PC-3 (cell line): ENCODE data around the gene BID. TPM values are rescaled to one million over a fixed set of nuclear protein-coding genes. Genes with fewer than 3 reads are reported as not detected.

Source experiments
- ATAC-seq: fragments of 200-7000 bp; cut with Tn5 transposase; 2 replicates; pipeline ENCODE4 v1.9.1; 2020; ENCODE audit warnings: mild to moderate bottlenecking, moderate library complexity
- BruUV-seq: library from RNA; stranded (reverse); fragments of 400-500 nt; replicated peaks from 2 replicates; lab custom pipeline; 2021; lab: Mats Ljungman, UMichigan
- CTCF ChIA-PET: fragments of 300-600 bp; sonication (Branson Sonifier 250); formaldehyde crosslinking; loops from one replicate; lab custom pipeline; 2022; ENCODE audit warnings: antibody characterized with exemption; lab: Charles Lee
- POLR2A ChIA-PET: fragments of 300-600 bp; sonication (Branson Sonifier 250); formaldehyde crosslinking; loops from one replicate; lab custom pipeline; 2022; ENCODE audit warnings: antibody characterized with exemption; ENCODE audit not compliant: unreplicated experiment; lab: Charles Lee
- DNase-seq: peaks from one replicate; pipeline ENCODE4 v3.0.0-alpha.2; 2015
- H2AFZ ChIP-seq: fragments of 300-600 bp; sonication (generic); 2 replicates; pipeline ENCODE4 v1.6.0; 2016; ENCODE audit warnings: antibody characterized with exemption, low read length
- H3F3A ChIP-seq: fragments of 300-600 bp; sonication (generic); one replicate; pipeline ENCODE4 v1.6.0; 2017; ENCODE audit warnings: antibody characterized with exemption, low read length, control low read depth, mild to moderate bottlenecking; ENCODE audit not compliant: unreplicated experiment
- H3K27ac ChIP-seq: fragments of 300-600 bp; sonication (generic); 2 replicates; pipeline ENCODE4 v1.5.1; 2016; ENCODE audit warnings: mild to moderate bottlenecking, low read length
- H3K27me3 ChIP-seq: fragments of 300-600 bp; sonication (generic); 2 replicates; pipeline ENCODE4 v1.6.1; 2016; ENCODE audit warnings: low read length, mixed read lengths
- H3K36me3 ChIP-seq: fragments of 300-600 bp; sonication (generic); 2 replicates; pipeline ENCODE4 v1.6.1; 2016; ENCODE audit warnings: low read depth, mixed run types, low read length, mixed read lengths
- H3K4me1 ChIP-seq: fragments of 300-600 bp; sonication (generic); 2 replicates; pipeline ENCODE4 v1.5.1; 2016; ENCODE audit warnings: low read length; ENCODE audit not compliant: insufficient read depth
- H3K4me2 ChIP-seq: fragments of 300-600 bp; sonication (generic); 2 replicates; pipeline ENCODE4 v1.6.0; 2016; ENCODE audit warnings: low read length
- H3K4me3 ChIP-seq: fragments of 300-600 bp; sonication (generic); 2 replicates; pipeline ENCODE4 v1.5.1; 2016; ENCODE audit warnings: mild to moderate bottlenecking, low read length, mixed read lengths
- H3K79me2 ChIP-seq: fragments of 300-600 bp; sonication (generic); 2 replicates; pipeline ENCODE4 v1.6.1; 2017; ENCODE audit warnings: low read length, mixed read lengths
- H3K9ac ChIP-seq: fragments of 300-600 bp; sonication (generic); 2 replicates; pipeline ENCODE4 v1.6.0; 2016; ENCODE audit warnings: mild to moderate bottlenecking, low read length
- H3K9me2 ChIP-seq: fragments of 300-600 bp; sonication (generic); replicated peaks from 2 replicates; pipeline ENCODE4 v1.6.1; 2016; ENCODE audit warnings: mixed run types, low read length, mixed read lengths
- H3K9me3 ChIP-seq: fragments of 300-600 bp; sonication (generic); 2 replicates; pipeline ENCODE4 v1.6.1; 2016; ENCODE audit warnings: low read length, mixed read lengths
- H4K20me1 ChIP-seq: fragments of 300-600 bp; sonication (generic); 2 replicates; pipeline ENCODE4 v1.6.1; 2016; ENCODE audit warnings: low read length, mixed read lengths
- EZH2 ChIP-seq: fragments of 300-600 bp; sonication (generic); IDR thresholded peaks from one replicate; pipeline ENCODE4 v1.6.1; 2017; ENCODE audit warnings: antibody characterized with exemption, mild to moderate bottlenecking, low read length; ENCODE audit not compliant: unreplicated experiment
- EZH2phosphoT487 ChIP-seq: fragments of 300-600 bp; sonication (generic); IDR thresholded peaks from 2 replicates; pipeline ENCODE4 v1.6.1; 2018; ENCODE audit warnings: mild to moderate bottlenecking, antibody characterized with exemption, low read length, borderline replicate concordance
- intact Hi-C: fragments of 100-400 bp; cut with micrococcal nuclease; formaldehyde crosslinking; loops from 2 replicates; pipeline ENCODE4 v1.9.0; 2023
- total RNA-seq: library from RNA; depleted of rRNA; stranded (reverse); fragments of >200 nt; gene quantifications from 2 replicates; pipeline ENCODE4 v1.2.3, GENCODE V29; 2014
- TF ChIP-seq, protein P1 (sequence below): fragments of 300-600 bp; sonication (generic); conservative IDR thresholded peaks from 2 replicates; pipeline ENCODE4 v1.5.1; 2017; ENCODE audit warnings: antibody characterized with exemption, low read depth, mild to moderate bottlenecking, low read length

Gene BID
- total RNA-seq, 1 experiment from 2014 or later: 123 TPM

DNA sequence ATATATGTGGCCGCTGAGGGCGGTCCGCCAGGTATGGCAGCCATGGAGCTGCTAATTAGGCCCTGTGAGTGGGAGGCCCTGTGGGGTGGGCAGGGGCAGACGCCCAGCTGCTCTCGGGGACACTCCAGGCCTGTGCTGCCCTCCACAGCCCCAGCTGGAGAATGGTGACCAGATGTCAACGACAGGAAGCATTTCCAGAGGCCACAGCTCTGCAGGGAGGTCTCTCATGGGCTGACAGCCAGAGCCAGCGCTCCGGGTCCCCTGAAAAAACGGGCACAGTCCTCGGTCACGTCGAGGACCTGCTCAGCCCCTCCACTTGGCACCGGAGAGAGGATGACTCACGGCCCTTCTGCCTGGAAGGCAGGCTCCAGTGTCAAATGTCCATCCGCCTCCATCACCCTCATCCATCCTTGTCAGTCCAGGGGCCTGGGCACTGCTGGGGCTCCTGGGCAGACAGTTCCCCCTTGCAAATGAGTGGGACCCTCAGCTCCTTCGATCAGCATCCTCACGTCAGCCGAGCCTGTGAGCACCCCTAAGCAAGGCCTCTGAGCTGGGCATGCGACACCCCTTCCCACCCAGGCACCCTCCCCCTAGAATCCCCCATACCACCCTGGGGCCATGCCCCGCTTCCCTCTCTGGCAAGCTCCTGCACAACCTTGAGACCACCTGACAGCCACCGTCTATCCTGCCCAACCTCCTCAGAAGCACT is 1.9 kb downstream of the BID start:
- BruUV-seq: TSS peak; percentile 31
- no peaks in the 10 kb centered on the region for H3K36me3 ChIP-seq
- peaks cover 49% of the 10 kb centered on the region for H3K79me2 ChIP-seq
- no peaks in the 10 kb centered on the region for H3K9me2 ChIP-seq
- ChIA-PET POLR2A (no interaction called here), CTCF (interaction anchor here (1.0 kb wide), 1 partner anchor 13 kb away, joined by 3 read pairs; no protein-coding TSS in a partner anchor)
- H3K4me3 ChIP-seq: peak overlapping the region; percentile 81
- 0 out of 2 replicates have a peak, but pooled peaks cover 3% of the 10 kb centered on the region for H4K20me1 ChIP-seq
- TF ChIP-seq, protein P1, sequence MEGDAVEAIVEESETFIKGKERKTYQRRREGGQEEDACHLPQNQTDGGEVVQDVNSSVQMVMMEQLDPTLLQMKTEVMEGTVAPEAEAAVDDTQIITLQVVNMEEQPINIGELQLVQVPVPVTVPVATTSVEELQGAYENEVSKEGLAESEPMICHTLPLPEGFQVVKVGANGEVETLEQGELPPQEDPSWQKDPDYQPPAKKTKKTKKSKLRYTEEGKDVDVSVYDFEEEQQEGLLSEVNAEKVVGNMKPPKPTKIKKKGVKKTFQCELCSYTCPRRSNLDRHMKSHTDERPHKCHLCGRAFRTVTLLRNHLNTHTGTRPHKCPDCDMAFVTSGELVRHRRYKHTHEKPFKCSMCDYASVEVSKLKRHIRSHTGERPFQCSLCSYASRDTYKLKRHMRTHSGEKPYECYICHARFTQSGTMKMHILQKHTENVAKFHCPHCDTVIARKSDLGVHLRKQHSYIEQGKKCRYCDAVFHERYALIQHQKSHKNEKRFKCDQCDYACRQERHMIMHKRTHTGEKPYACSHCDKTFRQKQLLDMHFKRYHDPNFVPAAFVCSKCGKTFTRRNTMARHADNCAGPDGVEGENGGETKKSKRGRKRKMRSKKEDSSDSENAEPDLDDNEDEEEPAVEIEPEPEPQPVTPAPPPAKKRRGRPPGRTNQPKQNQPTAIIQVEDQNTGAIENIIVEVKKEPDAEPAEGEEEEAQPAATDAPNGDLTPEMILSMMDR: no peak
- TF ChIP-seq EZH2phosphoT487 (no peak), EZH2 (no peak)
- H3K4me2 ChIP-seq: peak overlapping the region; percentile 99
- peaks cover 19% of the 10 kb centered on the region for H3K4me1 ChIP-seq
- peak; percentile 53 for DNase-seq
- peak; percentile 54 for ATAC-seq
- no peak overlapping the region for H3K9ac ChIP-seq
- H2AFZ ChIP-seq: no peak overlapping the region
- intact Hi-C loops: no loop called here
- H3K27me3 ChIP-seq: no peaks in the 10 kb centered on the region
- no peak overlapping the region for H3K27ac ChIP-seq
- no peaks in the 10 kb centered on the region for H3K9me3 ChIP-seq
- H3F3A ChIP-seq: no peaks in the 10 kb centered on the region

DNA sequence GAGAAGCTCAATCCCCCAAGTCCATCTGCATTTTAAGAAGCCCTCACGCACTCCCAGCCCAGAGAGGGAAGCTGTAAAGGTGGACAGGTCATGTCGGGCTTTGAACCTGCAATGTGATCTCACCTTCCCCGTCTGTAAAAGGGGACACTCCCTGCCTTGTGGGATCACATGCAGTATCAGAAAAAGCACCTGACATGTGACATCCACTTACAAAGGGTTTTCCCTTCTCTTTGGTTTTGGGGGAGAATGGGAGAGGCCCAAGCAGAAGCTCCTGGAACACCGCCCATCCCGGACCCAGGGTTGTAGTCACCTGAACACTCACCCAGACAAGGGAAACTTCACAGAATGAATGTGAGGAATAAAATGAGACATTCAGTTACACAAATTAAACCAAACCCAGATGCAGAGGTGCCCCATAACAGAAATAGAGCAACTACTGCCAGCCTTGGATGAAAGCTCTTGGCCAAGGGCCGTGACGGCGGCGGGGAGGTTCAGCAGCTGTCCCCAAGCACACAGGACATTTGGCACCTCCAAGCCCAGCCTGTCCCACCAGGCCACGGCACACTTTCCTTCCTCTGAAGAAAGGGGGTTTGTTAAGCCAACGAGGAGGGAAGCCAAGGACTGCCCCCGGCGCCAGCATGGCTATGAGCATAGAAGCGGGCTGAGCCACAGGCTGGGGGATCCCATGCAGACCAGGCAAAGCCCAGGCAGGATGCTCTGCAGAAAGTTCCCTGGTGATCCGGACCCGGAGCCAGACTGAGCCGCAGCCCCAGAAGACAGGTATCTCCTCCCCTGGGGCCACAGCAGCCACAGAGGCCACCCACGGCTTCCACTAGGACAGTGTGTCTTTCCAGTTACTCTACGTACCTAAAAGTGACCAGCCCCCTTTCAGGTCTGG is 3.8 kb downstream of the BID start:
- Histone ChIP-seq H3K27me3 (no peaks in the 10 kb centered on the region), H3K9me3 (no peaks in the 10 kb centered on the region), H3K9ac (no peak overlapping the region), H3K9me2 (no peaks in the 10 kb centered on the region), H3K36me3 (no peaks in the 10 kb centered on the region), H3K4me1 (peaks cover 19% of the 10 kb centered on the region), H3F3A (no peaks in the 10 kb centered on the region), H4K20me1 (0 out of 2 replicates have a peak, but pooled peaks cover 4% of the 10 kb centered on the region), H2AFZ (no peak overlapping the region), H3K79me2 (peaks cover 58% of the 10 kb centered on the region), H3K4me3 (no peak overlapping the region), H3K4me2 (no peak overlapping the region), H3K27ac (no peak overlapping the region)
- ChIA-PET CTCF (no interaction called here), POLR2A (no interaction called here)
- intact Hi-C loops: no loop called here
- TF ChIP-seq EZH2 (no peak), EZH2phosphoT487 (no peak)
- TF ChIP-seq, protein P1: no peak
- ATAC-seq (no peak), DNase-seq (no peak)
- BruUV-seq: no TSS peak
